Activated CD8-positive, alpha-beta T cell treated with anti-CD3 and anti-CD28 coated beads for 36 hours (primary cell): ENCODE results near the gene SPPL2C. TPM values are rescaled to one million over a fixed set of nuclear protein-coding genes. Genes with fewer than 3 reads are reported as not detected.

Experiments
- ATAC-seq: fragments of 200-7000 bp; cut with Tn5 transposase; one replicate; pipeline ENCODE4 v1.10.0; 2021; ENCODE audit warnings: mild to moderate bottlenecking, moderate library complexity
- CTCF ChIA-PET: fragments of 350-600 bp; sonication (Branson Sonifier 250); formaldehyde crosslinking; loops from one replicate; lab custom pipeline; 2021; ENCODE audit warnings: antibody characterized with exemption; lab: Charles Lee
- POLR2A ChIA-PET: fragments of 350-600 bp; sonication (Branson Sonifier 250); formaldehyde crosslinking; loops from one replicate; lab custom pipeline; 2021; ENCODE audit warnings: antibody characterized with exemption; lab: Charles Lee
- DNase-seq: peaks from one replicate; pipeline ENCODE4 v3.0.0-alpha.2; 2020
- H3K27ac Mint-ChIP-seq: one replicate; pipeline ENCODE4 v1.8.0; 2021; ENCODE audit warnings: mild to moderate bottlenecking, mixed read lengths
- H3K27me3 Mint-ChIP-seq: one replicate; pipeline ENCODE4 v1.8.0; 2021; ENCODE audit warnings: mixed read lengths
- H3K36me3 Mint-ChIP-seq: one replicate; pipeline ENCODE4 v1.8.0; 2021; ENCODE audit warnings: low read depth, mixed read lengths
- H3K4me1 Mint-ChIP-seq: one replicate; pipeline ENCODE4 v1.8.0; 2021; ENCODE audit warnings: low read depth, mixed read lengths
- H3K4me3 Mint-ChIP-seq: one replicate; pipeline ENCODE4 v1.8.0; 2021; ENCODE audit warnings: mild to moderate bottlenecking, moderate library complexity, mixed read lengths
- H3K9me3 Mint-ChIP-seq: one replicate; pipeline ENCODE4 v1.8.0; 2021; ENCODE audit warnings: mixed read lengths
- intact Hi-C: fragments of 100-400 bp; cut with micrococcal nuclease; formaldehyde crosslinking; loops from one replicate; pipeline ENCODE4 v1.10.0; 2022
- total RNA-seq, 2 experiments: library from RNA; stranded (reverse); gene quantifications; one replicate each; pipeline ENCODE4 v1.2.3, GENCODE V29; 2021
- TF ChIP-seq, protein P1 (sequence below): fragments of 200-600 bp; IDR thresholded peaks from one replicate; pipeline ENCODE4 v1.8.0; 2022; ENCODE audit warnings: antibody characterized with exemption, mild to moderate bottlenecking

Gene SPPL2C
- total RNA-seq, 2 experiments from 2014 or later: not detected

DNA sequence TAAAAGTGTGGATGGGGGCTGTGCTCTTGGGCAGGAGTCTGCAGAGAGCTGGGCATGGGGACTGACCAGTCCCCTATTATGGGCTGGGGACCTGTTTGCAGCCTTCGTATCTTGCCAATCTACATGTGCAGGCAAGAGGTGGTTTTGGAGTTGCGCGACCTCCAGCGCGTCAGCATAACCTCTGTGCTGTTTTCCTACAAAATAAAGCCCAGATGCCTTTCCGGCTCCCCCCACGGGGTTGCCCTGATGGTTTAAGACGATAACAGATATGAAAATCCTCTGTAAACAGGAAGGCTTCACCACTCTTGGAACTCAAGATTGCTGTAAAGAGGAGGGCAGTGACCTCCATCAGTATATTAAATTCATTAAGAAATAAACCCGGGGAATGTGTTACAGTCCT lies 16.5 kb upstream of the SPPL2C start:
- peaks cover 2% of the 10 kb centered on the region for H3K27me3 Mint-ChIP-seq
- ATAC-seq (no peak), DNase-seq (no peak)
- no peaks in the 10 kb centered on the region for H3K36me3 Mint-ChIP-seq
- no peaks in the 10 kb centered on the region for H3K4me1 Mint-ChIP-seq
- intact Hi-C loops: no loop called here
- H3K27ac Mint-ChIP-seq: no peak overlapping the region
- CTCF ChIA-PET: interaction anchor here (1.2 to 1.4 kb wide), 3 partner anchors 9 to 188 kb away, joined by 3 to 4 read pairs (median 4); no protein-coding TSS in a partner anchor
- H3K4me3 Mint-ChIP-seq: no peak overlapping the region
- TF ChIP-seq, protein P1, sequence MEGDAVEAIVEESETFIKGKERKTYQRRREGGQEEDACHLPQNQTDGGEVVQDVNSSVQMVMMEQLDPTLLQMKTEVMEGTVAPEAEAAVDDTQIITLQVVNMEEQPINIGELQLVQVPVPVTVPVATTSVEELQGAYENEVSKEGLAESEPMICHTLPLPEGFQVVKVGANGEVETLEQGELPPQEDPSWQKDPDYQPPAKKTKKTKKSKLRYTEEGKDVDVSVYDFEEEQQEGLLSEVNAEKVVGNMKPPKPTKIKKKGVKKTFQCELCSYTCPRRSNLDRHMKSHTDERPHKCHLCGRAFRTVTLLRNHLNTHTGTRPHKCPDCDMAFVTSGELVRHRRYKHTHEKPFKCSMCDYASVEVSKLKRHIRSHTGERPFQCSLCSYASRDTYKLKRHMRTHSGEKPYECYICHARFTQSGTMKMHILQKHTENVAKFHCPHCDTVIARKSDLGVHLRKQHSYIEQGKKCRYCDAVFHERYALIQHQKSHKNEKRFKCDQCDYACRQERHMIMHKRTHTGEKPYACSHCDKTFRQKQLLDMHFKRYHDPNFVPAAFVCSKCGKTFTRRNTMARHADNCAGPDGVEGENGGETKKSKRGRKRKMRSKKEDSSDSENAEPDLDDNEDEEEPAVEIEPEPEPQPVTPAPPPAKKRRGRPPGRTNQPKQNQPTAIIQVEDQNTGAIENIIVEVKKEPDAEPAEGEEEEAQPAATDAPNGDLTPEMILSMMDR: no peak
- POLR2A ChIA-PET: no interaction called here
- H3K9me3 Mint-ChIP-seq: no peaks in the 10 kb centered on the region

DNA sequence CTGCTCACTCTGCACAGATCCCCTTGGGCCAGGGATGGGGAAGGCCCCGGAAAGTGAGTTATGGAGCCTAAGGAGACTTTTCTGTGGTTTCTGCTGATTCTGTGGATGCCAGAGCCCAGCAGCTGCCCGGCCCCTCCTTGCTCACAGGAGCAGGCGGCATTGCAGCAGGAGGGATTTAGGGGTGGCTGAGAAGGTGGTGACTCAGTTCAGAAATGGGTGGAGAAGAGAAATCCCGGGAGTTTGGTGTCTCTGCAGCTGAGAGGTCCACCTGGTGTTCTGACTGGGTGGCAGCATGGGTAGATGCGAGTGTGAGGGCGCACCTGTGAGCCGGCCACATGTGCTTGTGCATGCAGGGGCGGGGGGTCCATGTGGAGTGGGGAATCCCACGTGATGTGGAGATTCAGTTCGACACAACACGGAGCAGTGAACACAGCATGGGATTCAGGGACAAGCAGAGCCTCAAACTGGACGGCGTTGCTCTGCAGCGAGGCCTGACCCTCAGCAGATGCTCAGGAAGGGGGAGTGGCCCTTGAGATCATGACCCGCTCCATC lies 16.0 kb upstream of the SPPL2C start:
- TF ChIP-seq, protein P1: no peak
- Mint-ChIP-seq H3K9me3 (no peaks in the 10 kb centered on the region), H3K27ac (no peak overlapping the region), H3K27me3 (peaks cover 2% of the 10 kb centered on the region), H3K4me3 (no peak overlapping the region), H3K4me1 (no peaks in the 10 kb centered on the region), H3K36me3 (no peaks in the 10 kb centered on the region)
- ChIA-PET POLR2A (no interaction called here), CTCF (interaction anchor here (1.3 to 1.4 kb wide), 2 partner anchors 9 to 189 kb away, joined by 3 to 4 read pairs; no protein-coding TSS in a partner anchor)
- ATAC-seq (no peak), DNase-seq (no peak)
- intact Hi-C loops: no loop called here

DNA sequence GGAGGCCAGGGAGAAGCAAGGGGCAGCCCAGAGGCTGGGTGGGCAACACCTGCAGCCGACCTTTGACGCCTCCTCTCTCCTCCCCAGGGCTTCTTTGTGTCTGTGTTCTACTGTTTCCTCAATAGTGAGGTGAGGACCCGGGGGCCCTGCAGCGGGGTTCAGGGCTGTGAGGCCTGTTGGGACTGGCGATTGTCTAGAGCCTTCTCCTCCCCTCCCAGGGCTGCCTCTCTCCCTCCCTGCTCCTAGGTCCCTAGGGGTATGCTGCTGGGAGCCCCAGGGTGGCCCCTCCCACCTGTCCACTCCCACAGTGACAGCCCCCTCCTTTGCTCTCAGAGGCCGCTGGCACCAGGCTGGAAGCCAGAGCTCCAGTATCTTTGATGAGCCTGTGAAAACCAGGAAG lies 10.8 kb upstream of the SPPL2C start:
- intact Hi-C loops: no loop called here
- ChIA-PET POLR2A (no interaction called here), CTCF (interaction anchor here (4.3 kb wide), 1 partner anchor 193 kb away, joined by 58 read pairs; no protein-coding TSS in a partner anchor)
- H3K9me3 Mint-ChIP-seq: no peaks in the 10 kb centered on the region
- TF ChIP-seq, protein P1: no peak
- no peak overlapping the region for H3K27ac Mint-ChIP-seq
- no peaks in the 10 kb centered on the region for H3K36me3 Mint-ChIP-seq
- H3K4me3 Mint-ChIP-seq: no peak overlapping the region
- ATAC-seq (no peak), DNase-seq (no peak)
- H3K4me1 Mint-ChIP-seq: no peaks in the 10 kb centered on the region
- H3K27me3 Mint-ChIP-seq: peaks cover 2% of the 10 kb centered on the region

DNA sequence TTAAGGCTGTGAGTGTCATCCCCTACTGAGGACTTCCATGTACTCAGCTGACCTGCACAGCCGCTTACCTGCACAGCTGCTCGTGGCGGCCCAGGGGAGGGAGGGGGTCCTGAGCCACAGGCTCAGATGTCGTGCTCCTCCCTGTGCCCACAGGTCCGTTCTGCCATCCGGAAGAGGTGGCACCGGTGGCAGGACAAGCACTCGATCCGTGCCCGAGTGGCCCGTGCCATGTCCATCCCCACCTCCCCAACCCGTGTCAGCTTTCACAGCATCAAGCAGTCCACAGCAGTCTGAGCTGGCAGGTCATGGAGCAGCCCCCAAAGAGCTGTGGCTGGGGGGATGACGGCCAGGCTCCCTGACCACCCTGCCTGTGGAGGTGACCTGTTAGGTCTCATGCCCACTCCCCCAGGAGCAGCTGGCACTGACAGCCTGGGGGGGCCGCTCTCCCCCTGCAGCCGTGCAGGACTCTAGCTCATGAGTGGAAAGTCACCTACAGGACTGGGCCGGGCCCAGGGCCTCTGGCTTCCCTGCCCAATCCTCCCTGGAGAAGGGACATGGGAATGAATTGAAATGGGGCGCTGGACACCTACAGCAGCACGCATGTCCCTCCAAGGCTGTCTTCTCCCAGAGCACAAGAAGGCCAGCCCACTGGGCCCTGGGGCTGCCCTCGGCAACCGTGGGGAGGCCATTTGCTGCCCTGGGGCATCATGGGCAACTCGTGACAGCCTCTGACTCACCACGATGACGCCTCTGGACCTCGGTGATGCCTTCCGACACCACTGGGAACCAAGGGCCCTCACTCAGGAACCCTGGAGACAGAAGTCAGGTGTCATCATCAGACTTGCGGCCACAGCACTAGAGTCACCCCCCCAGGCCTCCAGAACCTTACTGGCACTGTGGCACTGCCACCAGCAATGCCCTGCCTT lies 9.9 kb upstream of the SPPL2C start:
- ChIA-PET CTCF (interaction anchor here (1.4 to 4.3 kb wide), 3 partner anchors 18 to 194 kb away, joined by 3 to 58 read pairs (median 3); no protein-coding TSS in a partner anchor), POLR2A (no interaction called here)
- intact Hi-C loops: no loop called here
- Mint-ChIP-seq H3K27ac (no peak overlapping the region), H3K36me3 (no peaks in the 10 kb centered on the region), H3K4me3 (no peak overlapping the region), H3K9me3 (no peaks in the 10 kb centered on the region), H3K27me3 (peaks cover 2% of the 10 kb centered on the region), H3K4me1 (no peaks in the 10 kb centered on the region)
- ATAC-seq: no peak
- no peak for DNase-seq
- TF ChIP-seq, protein P1: no peak
